Astrocyte (in vitro differentiated cells and primary cell): ENCODE measurements around the gene CTTN.

ENCODE experiments used
- CTCF ChIP-seq: IDR thresholded peaks from 2 replicates; pipeline ENCODE4 v1.5.1; 2011; ENCODE audit warnings: low read depth, mild to moderate bottlenecking, inconsistent platforms, low read length, moderate library complexity; ENCODE audit not compliant: insufficient read depth
- EZH2 ChIP-seq: IDR thresholded peaks from 2 replicates; pipeline ENCODE4 v1.6.1; 2012; ENCODE audit warnings: mild to moderate bottlenecking, low read length, inconsistent platforms; ENCODE audit not compliant: insufficient read depth

- no peak for TF ChIP-seq CTCF
- no peak for TF ChIP-seq EZH2
Observed at GRCh38 chr11:70433526-70433925, 35.2 kb downstream of the CTTN start.
